Measurements from ENCODE around the gene COPS6.

GRCh38 chr7:100069991-100070390 lies 18.8 kb upstream of the COPS6 start:
- TF ChIP-seq POLR2AphosphoS5 (IDR thresholded peaks at IDR 0.05; ENCODE audit: low read depth, low read length) (no peak), POLR2A (IDR thresholded peaks at IDR 0.05; ENCODE audit: low read depth, low read length) (no peak), TAF1 (IDR thresholded peaks at IDR 0.05; ENCODE audit: borderline replicate concordance, low read depth, low read length) (no peak)

Data from GM12892 (cell line).